ENCODE data around the gene ZNF654.

DNA sequence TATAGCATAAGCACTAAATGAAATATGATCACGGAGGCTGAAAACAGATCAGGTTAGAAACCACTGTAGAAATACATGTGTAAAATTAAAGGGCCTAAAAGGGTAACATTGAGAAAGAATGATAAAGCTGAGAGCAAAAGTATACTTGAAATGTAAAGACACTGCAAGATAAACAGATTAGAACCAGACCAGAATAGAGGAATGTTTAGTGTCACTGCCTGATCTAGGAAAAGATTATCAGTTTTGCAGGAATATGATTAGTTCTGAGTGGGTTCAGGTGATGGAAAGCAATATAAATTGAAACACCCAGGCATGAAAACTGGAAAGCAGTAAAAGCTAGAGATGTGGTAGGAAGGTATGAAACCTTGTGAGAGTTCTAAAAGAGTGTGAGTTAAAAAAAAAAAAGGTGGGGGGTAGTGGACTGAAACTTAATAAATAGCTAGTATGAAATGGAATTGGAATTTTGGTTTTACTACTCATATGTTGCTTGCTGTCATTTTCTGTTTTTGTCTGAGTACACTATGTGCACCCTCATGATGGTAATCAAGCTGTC, 74.7 kb downstream of the ZNF654 start:
- no peak for TF ChIP-seq BHLHE40 (IDR thresholded peaks at IDR 0.05; ENCODE audit: borderline replicate concordance)
- no peak for TF ChIP-seq HDGF (IDR thresholded peaks at IDR 0.05; ENCODE audit: borderline replicate concordance)
- no peak for TF ChIP-seq FOXA1 (IDR thresholded peaks at IDR 0.05)
- no peak for TF ChIP-seq ARNT (IDR thresholded peaks at IDR 0.05)
- TF ChIP-seq FOXK2 (IDR thresholded peaks at IDR 0.05): no peak
- no peak for TF ChIP-seq SP1 (IDR thresholded peaks at IDR 0.05)
